GM18508 (cell line): Measurements from ENCODE around the gene STRN4.

Experiments
- ATAC-seq: cut with Tn5 transposase; IDR thresholded peaks from one replicate; pipeline ENCODE4 v1.9.1; 2021; ENCODE audit warnings: moderate number of reproducible peaks; ENCODE audit not compliant: insufficient read depth, unreplicated experiment

Gene STRN4

DNA sequence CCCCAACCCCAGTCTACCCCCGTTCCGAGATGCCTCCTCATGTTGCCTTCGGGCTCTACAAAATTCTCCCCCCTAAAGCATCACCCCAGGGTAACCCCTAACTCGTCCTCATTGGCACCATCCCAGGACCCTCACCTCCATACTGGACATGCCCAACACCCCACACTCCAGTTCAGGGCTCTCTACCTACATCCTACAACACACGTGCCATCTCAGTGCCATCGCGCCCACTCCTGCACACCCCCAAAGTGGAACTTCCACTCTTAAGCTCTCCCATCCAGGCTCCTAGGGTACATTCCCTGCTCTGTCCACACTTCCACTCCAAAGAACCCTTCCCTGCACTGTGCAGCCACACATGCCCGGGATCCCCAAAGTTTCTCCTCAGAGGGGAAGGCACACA is 1.2 kb downstream of the STRN4 start:
- ATAC-seq: no peak

DNA sequence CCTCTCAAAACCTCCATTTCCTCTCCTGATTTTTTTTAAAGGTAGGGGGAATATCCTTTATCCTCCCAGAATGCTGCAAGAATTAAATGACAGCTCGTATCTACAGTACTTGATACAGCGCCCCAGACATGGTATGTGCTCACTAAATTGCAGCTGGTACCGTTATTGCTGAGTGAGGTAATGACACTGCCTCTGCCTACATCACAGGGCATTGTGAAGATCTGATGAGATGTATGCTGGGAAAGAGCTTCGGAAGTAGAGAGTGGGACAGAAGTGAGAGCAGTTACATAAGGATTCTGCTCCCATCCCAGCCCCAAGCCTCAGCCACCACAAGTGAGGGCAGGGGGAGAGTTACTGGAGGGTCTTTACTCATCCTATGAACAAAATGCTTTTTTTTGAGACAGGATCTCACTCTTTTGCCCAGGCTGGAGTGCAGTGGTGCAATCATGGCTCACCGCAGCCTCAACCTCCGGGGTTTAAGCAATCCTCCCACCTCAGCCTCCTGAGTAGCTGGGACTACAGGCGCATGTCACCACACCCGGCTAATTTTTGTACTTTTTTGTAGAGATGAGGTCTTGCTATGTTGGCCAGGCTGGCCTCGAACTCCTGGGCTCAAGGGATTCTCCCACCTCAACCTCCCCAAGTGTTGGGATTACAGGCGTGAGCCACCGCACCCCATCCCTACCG is 2.1 kb downstream of the STRN4 start:
- ATAC-seq: no peak

DNA sequence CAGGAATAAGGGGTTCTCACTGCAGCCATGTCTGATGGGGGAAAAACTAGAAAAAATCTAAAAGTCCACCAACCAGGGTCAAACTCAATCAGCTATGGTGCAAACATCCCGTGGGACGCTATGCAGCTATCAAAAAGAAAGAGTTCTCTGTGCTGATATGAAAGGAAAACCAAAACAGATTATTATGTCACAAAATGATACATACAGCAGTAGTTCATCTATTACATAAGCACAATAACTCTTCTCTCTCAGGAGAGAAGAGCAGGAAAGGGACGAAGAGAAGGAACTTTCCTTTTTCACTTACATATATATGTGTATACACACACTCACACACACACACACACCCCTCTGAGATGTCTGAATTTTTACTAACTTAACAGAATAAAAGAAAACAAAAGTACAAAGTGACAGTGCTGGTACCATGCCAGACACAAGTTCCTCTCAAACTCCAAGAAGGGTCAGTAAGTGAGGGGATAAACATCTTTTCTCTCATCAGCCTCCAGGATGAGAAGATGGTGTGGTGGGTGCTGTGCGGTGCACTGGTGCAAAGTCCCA is 3.2 kb downstream of the STRN4 start:
- ATAC-seq: no peak

DNA sequence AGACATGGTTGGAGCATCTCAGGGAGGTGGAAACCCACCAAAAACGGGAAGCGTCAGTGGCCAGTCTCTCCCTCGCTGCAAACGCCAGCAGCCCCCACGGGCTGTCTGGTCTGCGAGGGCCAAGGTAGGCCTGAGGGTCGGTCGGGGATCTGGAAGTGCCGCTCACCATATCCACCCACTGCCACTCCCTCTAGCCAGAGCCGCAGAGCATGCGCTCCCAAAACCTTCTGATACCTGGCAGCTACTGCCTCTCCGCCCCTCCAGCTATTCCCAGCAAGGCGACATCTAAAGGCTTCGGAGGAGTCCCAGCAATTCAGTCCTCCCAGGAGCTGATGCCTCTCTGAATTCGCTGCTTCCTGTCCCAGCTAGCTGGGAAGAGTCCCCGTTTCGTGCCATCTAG is 4.8 kb downstream of the STRN4 start:
- ATAC-seq: no peak

DNA sequence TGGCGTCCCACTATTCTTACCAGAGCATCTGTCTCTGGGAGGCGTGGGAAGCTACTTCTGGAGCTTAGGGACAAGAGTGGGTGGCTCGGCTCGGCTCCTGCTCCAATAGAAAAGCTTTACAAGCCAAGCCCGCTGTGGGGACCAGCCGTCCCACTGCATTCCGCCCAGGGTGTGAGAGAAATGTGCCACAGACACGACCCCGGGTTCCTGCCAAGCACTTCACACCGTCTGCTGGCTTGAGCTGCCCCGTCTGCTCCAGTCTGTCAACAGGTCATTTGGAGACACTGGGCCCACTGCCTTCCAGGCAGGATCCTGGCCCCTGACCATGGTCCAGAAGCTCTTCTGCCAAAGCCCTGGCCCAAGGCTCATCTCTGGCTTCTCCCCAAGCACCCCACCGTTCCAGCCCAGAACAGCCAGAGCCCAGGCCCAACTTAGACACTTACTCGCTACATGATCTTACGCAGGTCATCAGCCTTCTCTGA is 6.9 kb downstream of the STRN4 start:
- ATAC-seq: no peak

DNA sequence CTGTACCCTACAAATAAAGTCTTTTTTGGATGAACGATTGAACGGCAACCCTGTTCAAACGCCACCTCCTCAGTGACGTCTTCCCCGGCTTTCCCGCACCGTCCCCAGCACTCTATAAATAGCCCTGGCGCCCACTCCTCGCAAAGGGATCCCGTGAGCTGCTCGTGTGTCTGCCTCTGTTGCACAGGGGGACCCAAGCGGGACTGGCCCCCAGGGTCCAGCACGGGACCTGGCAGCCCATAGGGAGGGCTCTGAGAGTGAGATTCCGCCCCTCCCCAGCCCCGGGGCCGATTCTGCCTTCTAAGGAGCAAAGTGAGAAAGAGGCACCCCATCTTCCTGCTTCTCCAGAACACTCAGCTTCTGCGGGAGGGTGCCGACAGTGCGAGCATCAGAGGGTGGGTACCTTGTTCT is 8.5 kb downstream of the STRN4 start:
- no peak for ATAC-seq

DNA sequence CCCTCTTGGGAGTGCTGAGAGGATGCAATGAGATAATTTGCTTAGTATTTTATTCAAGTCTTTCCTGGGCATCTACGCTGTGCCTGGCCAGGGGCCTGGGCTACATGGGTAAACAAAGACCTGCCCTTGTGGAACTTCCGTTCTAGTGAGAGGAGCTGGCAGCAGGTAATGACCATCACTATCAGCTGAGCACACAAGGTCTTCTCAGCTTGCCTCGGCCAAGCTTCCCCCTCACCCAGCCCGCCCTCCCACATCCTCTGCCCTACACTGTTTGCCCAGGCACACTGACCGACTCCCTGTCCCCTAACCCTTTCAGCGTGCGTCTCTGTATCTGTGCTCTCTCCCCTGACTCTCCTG is 9.0 kb downstream of the STRN4 start:
- ATAC-seq: no peak

DNA sequence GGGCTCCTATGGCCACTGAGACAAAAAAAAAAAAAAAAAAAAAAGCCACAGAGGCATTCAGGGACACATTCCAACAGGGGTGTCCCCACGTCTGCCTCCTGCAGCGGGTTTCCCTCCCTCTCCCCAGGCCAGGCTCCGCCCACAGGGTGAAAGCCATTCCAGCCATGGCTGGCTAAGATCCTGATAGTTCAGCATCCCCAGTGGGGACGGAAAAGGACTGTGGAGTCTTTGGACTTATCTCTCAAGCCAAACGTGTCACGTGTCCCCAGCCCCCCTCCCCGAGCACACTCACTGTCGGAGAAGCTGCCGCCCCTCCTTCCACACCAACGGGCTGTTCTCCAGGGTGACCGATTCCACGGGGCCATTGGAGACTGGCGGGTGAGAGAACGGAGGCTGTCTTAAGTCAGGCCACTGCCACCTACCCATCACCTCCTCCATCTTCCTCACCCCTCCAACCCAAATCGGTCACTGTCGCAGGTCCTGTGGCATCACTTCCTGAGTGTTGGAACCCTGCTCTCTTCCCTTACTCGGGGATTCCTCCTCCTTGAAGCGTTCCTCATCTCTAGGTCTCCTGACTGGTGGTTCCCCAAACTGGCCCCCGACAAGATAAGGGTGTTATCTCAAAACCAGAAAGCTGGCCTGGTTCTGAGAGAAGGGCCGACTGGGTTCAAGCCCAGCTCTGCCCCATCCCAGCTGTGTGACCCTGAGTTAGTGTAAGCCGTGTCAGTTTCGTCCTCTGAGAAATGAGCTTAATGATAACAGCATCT is 9.5 kb downstream of the STRN4 start:
- no peak for ATAC-seq

DNA sequence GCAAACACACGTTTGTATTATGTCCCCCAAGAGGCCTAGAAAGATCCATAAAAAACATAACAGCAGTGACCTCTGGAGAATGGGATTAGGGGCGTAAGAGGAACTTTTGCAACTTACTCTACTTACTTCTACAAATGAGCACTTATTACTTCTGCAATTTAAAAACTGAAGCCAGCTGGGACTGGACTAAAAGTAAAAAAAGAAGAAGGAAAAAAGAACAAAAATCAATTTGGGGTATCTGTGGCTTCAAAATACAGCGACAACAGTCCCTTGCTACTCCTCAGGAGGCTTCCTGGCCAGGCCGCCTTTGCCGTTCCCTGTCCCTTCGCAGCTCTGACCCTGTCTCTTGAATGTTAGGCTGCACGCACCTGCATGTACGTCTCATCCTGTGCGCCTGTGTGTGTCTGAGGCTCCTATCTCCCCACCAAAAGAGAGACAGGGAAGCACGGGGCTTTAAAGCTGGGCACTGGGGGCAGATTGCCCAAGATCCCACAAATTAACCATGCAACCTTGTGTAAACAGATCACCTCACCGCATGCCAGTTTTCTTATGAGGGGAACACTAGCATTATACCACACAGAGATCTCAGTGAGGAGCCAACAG is 12.5 kb downstream of the STRN4 start:
- ATAC-seq: no peak

DNA sequence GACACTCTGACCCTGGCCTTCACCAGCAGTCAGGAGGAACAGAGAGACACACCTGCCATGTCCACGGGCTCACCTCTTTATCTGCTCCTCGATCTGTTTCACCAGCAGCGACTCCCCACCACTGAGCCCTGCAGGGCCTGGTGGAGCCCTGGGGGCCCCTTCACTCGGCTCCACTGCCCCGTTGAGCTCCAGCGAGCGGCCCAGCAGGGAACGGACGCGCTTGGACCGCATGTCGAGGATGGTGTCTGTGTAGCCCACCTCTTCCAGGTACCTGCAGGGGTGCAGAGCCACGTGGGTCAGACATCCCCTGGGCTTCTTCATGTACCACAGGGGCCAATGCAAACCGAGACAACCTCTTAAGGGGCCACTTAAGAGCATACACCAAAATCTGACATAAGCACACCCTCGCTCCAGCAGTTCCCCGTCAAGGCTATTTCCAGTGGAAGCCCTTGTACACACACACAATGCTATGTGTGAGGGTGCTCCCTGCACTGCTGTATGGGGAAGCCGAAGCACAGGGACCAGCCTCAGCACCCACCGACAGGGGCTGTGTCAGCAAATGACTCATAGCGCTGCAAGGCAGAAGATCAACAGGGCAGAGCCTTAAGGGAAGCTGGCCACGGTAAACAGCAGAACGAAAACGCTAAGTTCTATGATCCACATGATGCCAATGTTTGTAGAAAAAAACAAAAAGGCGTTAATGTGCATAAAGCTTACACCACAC is 13.1 kb downstream of the STRN4 start:
- no peak for ATAC-seq

DNA sequence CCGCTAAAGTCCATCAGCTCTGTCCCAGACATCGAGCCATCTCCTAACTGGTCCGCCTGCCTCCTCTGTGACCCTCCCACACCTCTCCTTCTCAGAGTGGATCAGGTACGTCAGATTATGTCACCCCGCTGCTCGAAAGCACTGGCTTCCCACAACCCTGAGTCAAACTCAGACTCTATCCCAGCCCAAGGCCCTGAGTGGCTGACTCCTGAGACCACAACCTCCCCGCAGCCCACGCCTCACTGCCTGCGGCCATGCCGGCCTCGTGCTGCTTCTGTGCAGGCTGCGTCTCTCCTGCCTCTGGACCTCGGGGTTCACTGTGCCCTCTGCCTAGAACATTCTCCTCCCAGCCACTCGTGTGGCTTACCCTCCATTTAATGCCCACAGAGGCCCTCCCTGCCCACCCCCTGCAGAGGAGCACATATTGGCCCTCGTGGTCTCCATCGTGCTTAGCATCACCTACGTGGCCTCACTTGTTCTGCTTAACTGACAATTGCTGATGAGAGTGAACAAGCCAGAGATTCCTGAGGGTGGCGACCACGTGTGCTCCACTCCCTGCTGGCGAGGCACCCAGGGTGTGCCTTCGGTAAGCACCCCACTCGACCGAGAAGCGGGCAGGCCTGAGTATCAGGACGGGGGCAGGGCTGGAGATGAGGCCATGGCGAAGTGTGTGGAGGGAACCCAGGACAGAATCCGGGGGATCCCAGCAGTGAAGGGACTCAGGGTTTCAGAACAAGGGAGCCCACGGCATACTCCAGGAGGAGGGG is 13.9 kb downstream of the STRN4 start:
- no peak for ATAC-seq

DNA sequence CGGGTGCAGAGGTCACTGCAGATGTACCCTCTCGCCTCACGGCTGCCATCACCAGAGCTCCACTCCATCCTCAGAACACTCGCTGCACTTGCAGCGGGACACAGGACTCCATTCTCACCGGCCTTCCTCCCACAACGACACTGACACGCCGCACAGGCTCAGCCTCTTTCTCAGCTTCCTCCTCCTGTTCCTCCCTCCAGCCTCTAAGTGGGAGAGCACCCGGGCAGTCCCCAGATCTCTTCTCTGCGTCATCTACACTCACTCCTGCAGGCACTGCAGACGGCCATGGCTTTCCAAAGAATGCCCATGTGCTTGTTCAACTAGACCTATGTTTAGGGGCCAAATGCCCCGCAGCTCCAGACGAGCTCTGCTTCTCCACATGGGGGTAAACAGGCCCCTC is 14.7 kb downstream of the STRN4 start:
- no peak for ATAC-seq

DNA sequence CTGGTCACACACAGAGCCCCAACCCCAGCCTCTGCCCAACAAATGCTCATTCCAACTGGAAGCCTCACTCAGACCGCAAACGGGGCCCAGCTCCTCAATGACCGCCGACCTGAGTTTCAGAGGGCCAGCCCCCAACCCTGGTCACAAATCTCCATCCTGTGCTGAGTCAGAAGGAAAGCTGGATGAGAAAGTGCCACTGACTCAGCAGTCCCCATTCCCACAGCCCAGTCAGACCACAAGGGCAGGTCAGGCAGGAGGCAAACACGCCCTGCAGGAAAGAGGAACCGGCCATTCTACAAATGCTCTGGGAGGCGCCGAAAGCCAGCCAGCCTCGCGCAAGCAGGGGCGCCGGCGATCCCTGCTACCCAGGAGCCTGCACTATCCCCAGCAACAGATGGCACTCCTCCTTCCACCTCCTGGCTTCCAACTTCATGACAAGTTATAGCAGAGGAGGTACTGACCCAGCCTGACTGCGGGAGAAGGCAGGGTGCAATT is 15.2 kb downstream of the STRN4 start:
- no peak for ATAC-seq

DNA sequence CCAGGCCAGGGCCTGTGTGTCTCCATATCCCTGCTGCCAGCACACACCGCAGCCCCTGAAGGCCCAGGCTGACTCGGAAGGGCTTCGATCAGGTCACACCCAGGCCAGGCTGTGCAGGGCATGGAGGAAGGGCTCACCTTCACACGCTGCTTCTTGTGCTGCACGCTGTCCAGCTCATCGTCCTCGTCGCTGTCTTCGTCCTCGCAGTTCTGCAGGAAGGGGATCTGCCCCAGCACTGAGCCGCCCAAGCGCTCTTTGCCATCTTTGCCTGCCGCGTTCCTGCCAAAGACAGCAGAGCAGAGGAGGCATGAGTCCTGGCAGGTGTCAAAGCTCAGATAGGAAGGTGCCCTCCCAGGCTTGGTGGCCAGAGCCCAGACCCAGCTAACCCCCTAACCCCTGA is 15.7 kb downstream of the STRN4 start:
- ATAC-seq: no peak

DNA sequence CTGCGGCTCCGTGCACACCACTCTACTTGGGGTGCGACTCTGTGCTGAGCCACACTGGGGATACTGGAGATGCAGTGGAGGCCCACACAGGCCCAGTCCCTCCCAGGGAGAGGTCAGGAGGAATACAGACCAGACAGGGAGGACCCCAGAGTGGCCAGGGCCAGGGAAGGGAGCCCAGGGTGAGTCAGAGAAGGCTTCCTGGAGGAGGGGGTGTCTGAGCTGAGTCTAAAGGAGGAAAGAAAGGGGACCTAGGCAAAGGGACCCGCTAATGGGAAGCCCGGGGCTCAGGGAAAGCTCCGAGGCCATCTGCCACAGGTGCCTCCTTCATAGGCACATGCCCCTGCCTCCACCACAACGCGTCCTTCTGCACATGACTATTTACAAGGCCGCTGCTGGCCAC is 16.1 kb downstream of the STRN4 start:
- ATAC-seq: no peak

DNA sequence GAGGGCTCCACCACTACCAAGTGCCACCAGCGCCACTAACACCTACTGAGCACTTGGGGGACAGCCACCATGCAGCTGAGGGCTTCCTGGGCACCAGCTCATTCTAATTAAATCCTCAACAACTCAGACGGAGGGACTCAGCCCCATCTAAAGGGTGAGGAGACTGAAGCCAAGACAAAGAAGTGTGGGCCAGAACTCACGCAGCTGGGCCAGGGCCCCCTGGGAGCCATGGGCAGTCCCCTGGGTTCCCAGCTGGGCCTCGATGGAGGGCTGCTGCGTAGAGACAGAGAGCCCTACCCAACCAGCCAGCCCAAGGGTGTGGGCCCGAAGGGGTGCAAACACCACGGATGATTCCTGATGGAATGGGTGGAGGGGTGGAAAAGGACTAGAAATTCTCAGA is 16.6 kb downstream of the STRN4 start:
- ATAC-seq: no peak

DNA sequence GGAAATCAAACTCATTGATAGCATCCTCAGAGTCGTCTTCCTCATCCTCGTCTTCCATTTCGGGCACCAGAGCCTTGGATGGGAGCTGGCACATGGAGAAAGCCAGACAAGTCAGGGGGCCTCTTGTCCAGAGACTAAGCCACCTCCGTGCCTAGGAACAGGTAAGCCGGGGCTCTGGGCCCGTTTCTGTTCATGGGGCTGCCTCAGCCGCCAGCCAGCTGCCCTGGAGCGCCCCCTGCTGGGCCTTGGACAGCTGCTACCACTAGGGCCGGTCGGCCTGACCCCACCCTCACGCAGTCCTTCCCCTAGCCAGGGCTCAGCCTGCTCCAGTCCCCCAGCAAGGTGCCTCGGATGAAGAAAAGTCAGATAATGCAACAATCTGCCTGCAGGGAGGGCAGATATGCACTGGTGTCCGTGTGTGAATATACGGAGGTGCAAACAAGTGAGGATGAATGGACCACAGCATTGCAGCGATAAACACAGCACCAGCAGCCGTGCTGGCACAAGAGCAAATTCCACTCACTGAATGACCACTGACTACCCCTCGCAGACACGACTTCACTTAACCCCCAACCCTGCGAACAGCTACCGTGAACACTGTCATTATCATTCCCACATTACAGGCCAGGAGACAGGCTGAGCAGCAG is 17.4 kb downstream of the STRN4 start:
- ATAC-seq: no peak

DNA sequence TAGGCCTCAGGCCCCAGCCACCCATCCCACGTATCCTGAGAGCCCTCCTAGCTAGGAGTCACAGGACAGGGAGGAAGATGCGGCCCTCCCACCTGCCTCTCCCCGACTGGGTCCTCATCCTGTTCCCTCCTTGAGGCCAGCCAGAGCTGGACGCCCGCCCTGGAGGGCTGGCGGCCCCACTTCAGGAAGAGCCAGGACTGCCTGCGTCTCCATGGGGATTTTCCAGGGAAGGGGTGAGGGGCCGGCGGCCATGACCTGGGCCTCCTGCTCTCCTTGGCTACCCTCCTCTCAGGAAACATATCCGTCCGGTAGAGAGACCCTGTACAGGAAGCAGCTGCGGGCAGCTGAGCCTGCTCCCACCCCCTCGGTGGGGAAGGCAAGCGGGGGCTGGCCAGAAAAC is 18.0 kb downstream of the STRN4 start:
- ATAC-seq: no peak

DNA sequence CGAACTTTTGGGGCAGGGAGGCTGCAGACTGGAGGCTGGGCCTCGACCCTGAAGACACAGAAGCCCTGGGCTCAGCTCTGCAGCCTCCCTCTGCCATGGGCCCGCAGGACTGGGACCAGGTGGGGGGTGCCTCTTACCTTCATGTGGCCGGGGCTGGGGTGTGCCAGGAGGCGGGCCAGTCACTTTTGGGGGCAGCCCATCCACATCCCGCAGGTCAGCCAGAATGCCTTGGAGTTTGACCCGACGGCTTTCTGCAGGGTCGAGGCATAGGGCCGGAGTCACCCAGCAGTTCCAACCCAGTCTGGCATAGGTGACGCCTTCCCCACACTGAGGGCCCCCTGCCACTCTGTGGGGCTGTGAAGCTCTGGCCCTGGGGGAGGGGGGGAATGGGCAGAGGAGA is 18.5 kb downstream of the STRN4 start:
- ATAC-seq: no peak
